A673 (cell line): ENCODE results near the gene ACOT13. TPM values are rescaled to one million over a fixed set of nuclear protein-coding genes. Genes with fewer than 3 reads are reported as not detected.

ENCODE experiments used
- BruUV-seq: library from RNA; stranded (reverse); fragments of 400-500 nt; replicated peaks from 2 replicates; lab custom pipeline; 2021; lab: Mats Ljungman, UMichigan
- CTCF ChIA-PET: fragments of 300-600 bp; sonication (Branson Sonifier 250); formaldehyde crosslinking; loops from one replicate; lab custom pipeline; 2022; ENCODE audit warnings: antibody characterized with exemption; lab: Charles Lee
- POLR2A ChIA-PET: fragments of 300-600 bp; sonication (Branson Sonifier 250); formaldehyde crosslinking; loops from one replicate; lab custom pipeline; 2022; ENCODE audit warnings: antibody characterized with exemption; ENCODE audit not compliant: low non-redundant PET; lab: Charles Lee
- DNase-seq: peaks from one replicate; pipeline ENCODE4 v3.0.0-alpha.2; 2015; ENCODE audit warnings: low spot score
- H3K27ac ChIP-seq: fragments of 200-600 bp; sonication (generic); 2 replicates; pipeline ENCODE4 v1.5.1; 2016; ENCODE audit warnings: mixed run types, low read depth, mild to moderate bottlenecking, mixed read lengths, antibody characterized with exemption, low read length; ENCODE audit not compliant: poor library complexity, severe bottlenecking
- H3K27me3 ChIP-seq: fragments of 200-600 bp; sonication (generic); replicated peaks from 2 replicates; pipeline ENCODE4 v1.6.1; 2017; ENCODE audit warnings: mixed run types, low read depth, mild to moderate bottlenecking, mixed read lengths, antibody characterized with exemption, low read length; ENCODE audit not compliant: insufficient read depth, poor library complexity
- H3K36me3 ChIP-seq: fragments of 200-600 bp; sonication (generic); 2 replicates; pipeline ENCODE4 v1.6.1; 2016; ENCODE audit warnings: mixed run types, mild to moderate bottlenecking, mixed read lengths, antibody characterized with exemption, low read length; ENCODE audit not compliant: insufficient read depth, poor library complexity, severe bottlenecking
- H3K4me1 ChIP-seq: fragments of 200-600 bp; sonication (generic); 2 replicates; pipeline ENCODE4 v1.6.1; 2017; ENCODE audit warnings: mixed run types, mild to moderate bottlenecking, mixed read lengths, antibody characterized with exemption, low read length; ENCODE audit not compliant: insufficient read depth, poor library complexity, severe bottlenecking
- H3K4me3 ChIP-seq: fragments of 200-600 bp; sonication (generic); 2 replicates; pipeline ENCODE4 v1.5.1; 2016; ENCODE audit warnings: low read depth, mixed run types, mild to moderate bottlenecking, mixed read lengths, low read length; ENCODE audit not compliant: poor library complexity, severe bottlenecking
- H3K9me3 ChIP-seq: fragments of 200-600 bp; sonication (generic); 2 replicates; pipeline ENCODE4 v1.6.1; 2016; ENCODE audit warnings: mixed run types, low read depth, mild to moderate bottlenecking, mixed read lengths, antibody characterized with exemption, low read length; ENCODE audit not compliant: poor library complexity, severe bottlenecking
- EZH2 ChIP-seq: fragments of 200-600 bp; sonication (generic); IDR thresholded peaks from 2 replicates; pipeline ENCODE4 v1.6.1; 2017; ENCODE audit warnings: borderline replicate concordance, low read depth, mild to moderate bottlenecking, mixed read lengths, antibody characterized with exemption, low read length; ENCODE audit not compliant: poor library complexity, severe bottlenecking
- intact Hi-C: fragments of 100-400 bp; cut with micrococcal nuclease; formaldehyde crosslinking; loops from one replicate; pipeline ENCODE4 v1.10.0; 2022; ENCODE audit not compliant: unreplicated experiment
- total RNA-seq: library from RNA; stranded (reverse); gene quantifications from 2 replicates; pipeline ENCODE4 v1.2.3, GENCODE V29; 2021
- TF ChIP-seq, protein P1 (sequence below): fragments of 300-800, 200-600 bp; sonication (generic); conservative IDR thresholded peaks from 2 replicates; pipeline ENCODE4 v1.5.1; 2017; ENCODE audit warnings: low read depth, mild to moderate bottlenecking, antibody characterized with exemption, low read length, moderate library complexity, mixed read lengths

ACOT13 gene
- total RNA-seq, 1 experiment from 2014 or later = 31.2 TPM

DNA sequence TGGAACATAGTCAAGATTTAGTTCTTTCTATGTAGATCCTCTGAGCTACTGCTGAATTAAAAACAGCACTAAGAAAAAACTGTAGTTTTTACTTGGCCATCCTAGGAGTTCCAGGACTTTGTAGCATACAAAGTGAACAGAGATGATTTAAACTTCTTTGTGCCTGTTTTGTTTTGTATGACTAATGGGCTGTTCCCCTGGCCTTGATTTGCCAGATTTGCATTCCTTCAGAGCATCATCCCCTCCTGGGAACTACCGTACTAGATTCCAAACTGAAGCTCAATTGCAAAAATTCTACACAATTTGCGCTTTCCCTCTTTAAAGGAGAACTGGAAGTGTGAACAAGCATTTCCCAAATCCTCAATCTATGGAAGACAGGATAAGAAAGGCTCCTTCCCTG, 23.1 kb downstream of the ACOT13 start:
- Histone ChIP-seq H3K4me3 (no peak overlapping the region), H3K9me3 (no peaks in the 10 kb centered on the region), H3K27me3 (no peaks in the 10 kb centered on the region), H3K4me1 (no peaks in the 10 kb centered on the region), H3K27ac (no peak overlapping the region), H3K36me3 (no peaks in the 10 kb centered on the region)
- CTCF ChIA-PET = no interaction called here
- POLR2A ChIA-PET = no interaction called here
- BruUV-seq = no TSS peak
- TF ChIP-seq, protein P1, sequence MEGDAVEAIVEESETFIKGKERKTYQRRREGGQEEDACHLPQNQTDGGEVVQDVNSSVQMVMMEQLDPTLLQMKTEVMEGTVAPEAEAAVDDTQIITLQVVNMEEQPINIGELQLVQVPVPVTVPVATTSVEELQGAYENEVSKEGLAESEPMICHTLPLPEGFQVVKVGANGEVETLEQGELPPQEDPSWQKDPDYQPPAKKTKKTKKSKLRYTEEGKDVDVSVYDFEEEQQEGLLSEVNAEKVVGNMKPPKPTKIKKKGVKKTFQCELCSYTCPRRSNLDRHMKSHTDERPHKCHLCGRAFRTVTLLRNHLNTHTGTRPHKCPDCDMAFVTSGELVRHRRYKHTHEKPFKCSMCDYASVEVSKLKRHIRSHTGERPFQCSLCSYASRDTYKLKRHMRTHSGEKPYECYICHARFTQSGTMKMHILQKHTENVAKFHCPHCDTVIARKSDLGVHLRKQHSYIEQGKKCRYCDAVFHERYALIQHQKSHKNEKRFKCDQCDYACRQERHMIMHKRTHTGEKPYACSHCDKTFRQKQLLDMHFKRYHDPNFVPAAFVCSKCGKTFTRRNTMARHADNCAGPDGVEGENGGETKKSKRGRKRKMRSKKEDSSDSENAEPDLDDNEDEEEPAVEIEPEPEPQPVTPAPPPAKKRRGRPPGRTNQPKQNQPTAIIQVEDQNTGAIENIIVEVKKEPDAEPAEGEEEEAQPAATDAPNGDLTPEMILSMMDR = no peak
- DNase-seq = no peak
- intact Hi-C loops = loop anchor here (10.0 kb wide), 1 partner anchor 625 kb away; no protein-coding TSS in a partner anchor

DNA sequence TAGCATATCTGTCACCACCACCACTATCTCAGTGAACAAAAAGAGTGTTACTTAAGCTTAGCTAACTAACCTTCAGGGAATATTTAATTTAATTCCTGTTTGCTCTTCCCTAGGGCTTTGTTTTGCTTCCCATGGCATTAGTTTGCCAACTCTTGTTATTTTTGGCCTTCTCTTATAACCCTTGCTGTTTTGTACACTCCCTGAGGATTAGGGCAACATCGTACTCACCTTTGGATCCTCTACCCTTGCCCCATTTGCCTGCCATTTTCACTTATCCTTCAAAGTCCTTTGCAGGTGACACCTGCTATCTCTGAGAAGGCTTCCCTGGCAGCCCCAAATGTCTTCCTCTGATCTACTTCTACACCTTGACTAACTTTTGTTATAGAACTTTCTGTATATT, 23.7 kb downstream of the ACOT13 start:
- Histone ChIP-seq H3K9me3 (no peaks in the 10 kb centered on the region), H3K27me3 (no peaks in the 10 kb centered on the region), H3K4me3 (no peak overlapping the region), H3K36me3 (no peaks in the 10 kb centered on the region), H3K4me1 (no peaks in the 10 kb centered on the region), H3K27ac (no peak overlapping the region)
- ChIA-PET CTCF (no interaction called here), POLR2A (no interaction called here)
- no peak for DNase-seq
- TF ChIP-seq EZH2 = no peak
- TF ChIP-seq, protein P1 = no peak
- intact Hi-C loops = loop anchor here (10.0 kb wide), 1 partner anchor 626 kb away; no protein-coding TSS in a partner anchor
- no TSS peak for BruUV-seq

DNA sequence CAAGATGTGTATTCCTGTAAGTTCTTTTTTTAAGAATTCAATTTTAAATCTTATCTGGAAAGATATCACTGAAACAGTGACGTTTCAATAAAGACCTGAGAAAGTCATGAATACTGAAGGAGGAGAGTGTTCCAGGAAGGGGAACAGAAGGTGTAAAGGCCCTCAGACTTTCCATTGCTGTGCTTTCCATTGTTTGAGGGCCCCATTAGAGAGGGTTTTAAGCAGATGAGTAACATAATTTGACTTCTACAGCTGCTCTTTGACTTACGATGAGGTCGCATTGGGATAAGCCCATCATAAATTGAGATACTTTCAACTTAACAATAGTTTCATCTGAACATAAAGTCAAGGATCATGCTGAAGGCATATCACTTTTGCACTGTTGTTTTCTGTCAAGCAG, 24.7 kb downstream of the ACOT13 start:
- intact Hi-C loops = loop anchor here (10.0 kb wide), 1 partner anchor 627 kb away; no protein-coding TSS in a partner anchor
- H3K4me1 ChIP-seq = no peaks in the 10 kb centered on the region
- no TSS peak for BruUV-seq
- POLR2A ChIA-PET = no interaction called here
- TF ChIP-seq, protein P1 = no peak
- TF ChIP-seq EZH2 = no peak
- CTCF ChIA-PET = interaction anchor here (1.2 kb wide), 1 partner anchor 107 kb away, joined by 6 read pairs; no protein-coding TSS in a partner anchor
- no peak overlapping the region for H3K4me3 ChIP-seq
- no peaks in the 10 kb centered on the region for H3K36me3 ChIP-seq
- no peak for DNase-seq
- H3K9me3 ChIP-seq = no peaks in the 10 kb centered on the region
- H3K27me3 ChIP-seq = no peaks in the 10 kb centered on the region
- H3K27ac ChIP-seq = no peak overlapping the region
